Transverse colon (tissue), 4 donors: ENCODE results near the gene LTA4H. TPM values are rescaled to one million over a fixed set of nuclear protein-coding genes. Genes with fewer than 3 reads are reported as not detected.
A peak's percentile ranks its signal among the peaks of the same experiment; 100 is the strongest.

ENCODE experiments used
- DNase-seq: peaks from one replicate; pipeline ENCODE4 v3.0.0-alpha.2; 2019
- H3K27ac ChIP-seq, 4 donors: fragments of 200-600 bp; sonication (generic); 2 replicates each; pipeline ENCODE4 v1.5.1; 2016 to 2018; ENCODE audit warnings: inconsistent platforms in 4 of 4
- H3K27me3 ChIP-seq: fragments of 200-600 bp; sonication (generic); 2 replicates; pipeline ENCODE4 v1.5.1; 2017; ENCODE audit warnings: inconsistent platforms
- H3K36me3 ChIP-seq, 4 donors: fragments of 200-600 bp; sonication (generic); 2 replicates each; pipeline ENCODE4 v1.5.1; 2017 to 2019; ENCODE audit warnings: inconsistent platforms in 4 of 4
- H3K4me1 ChIP-seq, 4 donors: fragments of 200-600 bp; sonication (generic); 2 replicates each; pipeline ENCODE4 v1.5.1; 2017 to 2020; ENCODE audit warnings: inconsistent platforms in 4 of 4
- H3K4me3 ChIP-seq, 4 donors: fragments of 200-600 bp; sonication (generic); 1 replicate in 1 of 4; 2 replicates in 3 of 4; pipeline versions ENCODE4 v1.5.1 to v1.6.1; 2017 to 2019; ENCODE audit warnings: inconsistent platforms in 4 of 4
- H3K9me3 ChIP-seq, 2 donors: fragments of 200-600 bp; sonication (generic); 2 replicates each; pipeline ENCODE4 v1.5.1; 2017 to 2019; ENCODE audit warnings: inconsistent platforms in 2 of 2
- CTCF ChIP-seq, 5 experiments: fragments of 200-600 bp in 3 of 5; fragments of 450-650 bp in 2 of 5; sonication (generic) in 3 of 5; IDR thresholded peaks; 1 replicate in 2 of 5; 2 replicates in 3 of 5; pipeline ENCODE4 v1.5.1; 2016 to 2017; ENCODE audit warnings: antibody characterized with exemption in 5 of 5, inconsistent platforms in 3 of 5, mild to moderate bottlenecking in 2 of 5, moderate library complexity in 1 of 5
- EP300 ChIP-seq: sonication (generic); formaldehyde crosslinking; IDR thresholded peaks from one replicate; pipeline ENCODE4 v1.6.1; 2017; ENCODE audit warnings: antibody characterized with exemption, low read depth
- POLR2A ChIP-seq: fragments of 450-650 bp; IDR thresholded peaks from one replicate; pipeline ENCODE4 v1.6.1; 2016; ENCODE audit warnings: antibody characterized with exemption, mild to moderate bottlenecking, moderate library complexity
- POLR2AphosphoS5 ChIP-seq, 3 donors: sonication (generic); formaldehyde crosslinking; IDR thresholded peaks; one replicate each; pipeline ENCODE4 v1.6.1; 2016; ENCODE audit warnings: antibody characterized with exemption in 3 of 3
- WGBS, 2 donors: methylation state at CpG; one replicate each; pipeline ENCODE4 v1.1.5; 2018; ENCODE audit warnings: low coverage in 1 of 2; 5-methylcytosine and 5-hydroxymethylcytosine counted together
- in situ Hi-C, 4 donors: fragments of 200-750 bp; cut with MboI; loops; one replicate each; pipeline versions ENCODE4 v1.15.0 to v1.15.1; 2017; ENCODE audit warnings: low sequenced_read_pairs in 3 of 4, low pct_ligation_motif_present in 1 of 4, low pct_unique_long_range_greater_than_20kb in 1 of 4
- intact Hi-C: fragments of 100-400 bp; cut with DNase I; formaldehyde crosslinking; loops from one replicate; pipeline ENCODE4 v1.15.1; 2023; ENCODE audit warnings: low total_unique reads
- total RNA-seq, 4 donors: library from RNA; depleted of rRNA; stranded (reverse); fragments of >200 nt; gene quantifications; one replicate each; pipeline ENCODE4 v1.1.0, GENCODE V29; 2016

The LTA4H gene
- total RNA-seq, 4 donors from 2014 or later: 22.4 to 91.9 (median 63.6) TPM

GRCh38 chr12:96040305-96041133 is 5.1 kb upstream of the LTA4H start:
- no peaks in the 10 kb centered on the region for H3K9me3 ChIP-seq
- TF ChIP-seq POLR2A: no peak
- TF ChIP-seq EP300: no peak
- TF ChIP-seq POLR2AphosphoS5 (IDR thresholded peaks at IDR 0.05): no peak
- no peak for TF ChIP-seq CTCF (IDR thresholded peaks at IDR 0.05)
- H3K36me3 ChIP-seq: no peaks in the 10 kb centered on the region
- no peak for DNase-seq
- WGBS, 2 donors: 49 to 74% methylated on average over 3 of the region's 3 CpGs
- no peak overlapping the region for H3K27ac ChIP-seq
- no peaks in the 10 kb centered on the region for H3K4me1 ChIP-seq
- in situ Hi-C loops (no loop called here), intact Hi-C loops (no loop called here)
- no peaks in the 10 kb centered on the region for H3K27me3 ChIP-seq
- no peak overlapping the region for H3K4me3 ChIP-seq

- no peak for TF ChIP-seq POLR2AphosphoS5 (IDR thresholded peaks at IDR 0.05)
- TF ChIP-seq CTCF (IDR thresholded peaks at IDR 0.05): no peak
- TF ChIP-seq POLR2A: no peak
- H3K36me3 ChIP-seq: no peaks in the 10 kb centered on the region
- H3K4me3 ChIP-seq: no peak overlapping the region
- peaks cover 0 to 4% (median 3%) of the 10 kb centered on the region in 4 donors for H3K4me1 ChIP-seq
- intact Hi-C loops (no loop called here), in situ Hi-C loops (no loop called here)
- H3K27me3 ChIP-seq: no peaks in the 10 kb centered on the region
- WGBS, 2 donors: 88 to 91% methylated on average over 3 of the region's 3 CpGs
- H3K27ac ChIP-seq: no peak overlapping the region
- no peak for DNase-seq
- H3K9me3 ChIP-seq: no peaks in the 10 kb centered on the region
Measured at GRCh38 chr12:96039516-96039915, 4.1 kb upstream of the LTA4H start.

GRCh38 chr12:96036765-96037455 is 1.5 kb upstream of the LTA4H start:
- Histone ChIP-seq H3K9me3 (no peaks in the 10 kb centered on the region), H3K27ac (no peak overlapping the region), H3K36me3 (no peaks in the 10 kb centered on the region), H3K27me3 (no peaks in the 10 kb centered on the region), H3K4me3 (no peak overlapping the region), H3K4me1 (peaks cover 9 to 27% (median 14%) of the 10 kb centered on the region in 4 donors)
- intact Hi-C loops: no loop called here
- 91 to 94% methylated on average over 7 to 8 of the region's 8 CpGs for WGBS, 2 donors
- in situ Hi-C loops: no loop called here
- DNase-seq: no peak
- TF ChIP-seq POLR2AphosphoS5 (IDR thresholded peaks at IDR 0.05): no peak
- no peak for TF ChIP-seq CTCF (IDR thresholded peaks at IDR 0.05)
- no peak for TF ChIP-seq POLR2A
- TF ChIP-seq EP300: no peak

- H3K27me3 ChIP-seq: no peaks in the 10 kb centered on the region
- peak overlapping the region; percentile 52 to 95 (median 72) for H3K4me3 ChIP-seq
- H3K4me1 ChIP-seq: peaks cover 9 to 27% (median 14%) of the 10 kb centered on the region in 4 donors
- TF ChIP-seq EP300 (no peak), CTCF (IDR thresholded peaks at IDR 0.05) (no peak), POLR2AphosphoS5 (IDR thresholded peaks at IDR 0.05) (no peak), POLR2A (no peak)
- H3K27ac ChIP-seq: peak overlapping the region; percentile 86 to 94 (median 90)
- WGBS, 2 donors: 5% methylated on average over 11 to 25 of the region's 25 CpGs
- DNase-seq: peak; percentile 40
- intact Hi-C loops (no loop called here), in situ Hi-C loops (no loop called here)
- H3K9me3 ChIP-seq: no peaks in the 10 kb centered on the region
- H3K36me3 ChIP-seq: no peaks in the 10 kb centered on the region
Measured at GRCh38 chr12:96034621-96035282, 635 bp downstream of the LTA4H start.
